Measurements from ENCODE around the gene ATP6V1G1.
"Not testable (repeated sequence)": the region's sequence is repeated elsewhere in the genome, so short reads cannot be mapped to it uniquely, and the experiment has no call there.

Gene ATP6V1G1

GRCh38 chr9:114587345-114588202, at the start of gene ATP6V1G1:
Gene ATP6V1G1, plus strand, starts transcription at chr9:114587769. Its CDS starts 70 bp downstream, at chr9:114587839.
- DNase-seq (ENCODE audit: low spot score), result peak; percentile 99

GRCh38 chr9:114538241-114538640, 49.3 kb upstream of the ATP6V1G1 start:
- DNase-seq (ENCODE audit: low spot score), result peak; percentile 9

- no peak for DNase-seq (ENCODE audit: low spot score)
These were observed 47.7 kb upstream of the ATP6V1G1 start for GRCh38 chr9:114539701-114540380.

GRCh38 chr9:114545055-114545454, 42.5 kb upstream of the ATP6V1G1 start:
- no peak for DNase-seq (ENCODE audit: low spot score)

- no peak for DNase-seq (ENCODE audit: low spot score)
These were observed 40.7 kb upstream of the ATP6V1G1 start for GRCh38 chr9:114546851-114547250.

- no peak for DNase-seq (ENCODE audit: low spot score)
These were observed 37.8 kb upstream of the ATP6V1G1 start for GRCh38 chr9:114549697-114550330.

- no peak for DNase-seq (ENCODE audit: low spot score)
These were observed 35.6 kb upstream of the ATP6V1G1 start for GRCh38 chr9:114551750-114552685.

GRCh38 chr9:114552706-114553105, 34.9 kb upstream of the ATP6V1G1 start:
- no peak for DNase-seq (ENCODE audit: low spot score)

GRCh38 chr9:114553202-114553601, 34.4 kb upstream of the ATP6V1G1 start:
- no peak for DNase-seq (ENCODE audit: low spot score)

- no peak for DNase-seq (ENCODE audit: low spot score)
These were observed 31.9 kb upstream of the ATP6V1G1 start for GRCh38 chr9:114555696-114556095.

- no peak for DNase-seq (ENCODE audit: low spot score)
These were observed 29.4 kb upstream of the ATP6V1G1 start for GRCh38 chr9:114558027-114558675.

- DNase-seq (ENCODE audit: low spot score), result no peak
These were observed 27.6 kb upstream of the ATP6V1G1 start for GRCh38 chr9:114559830-114560513.

GRCh38 chr9:114560956-114561355, 26.6 kb upstream of the ATP6V1G1 start:
- no peak for DNase-seq (ENCODE audit: low spot score)

GRCh38 chr9:114561771-114562170, 25.8 kb upstream of the ATP6V1G1 start:
- DNase-seq (ENCODE audit: low spot score), result no peak

- DNase-seq (ENCODE audit: low spot score), result no peak
These were observed 22.4 kb upstream of the ATP6V1G1 start for GRCh38 chr9:114565204-114565603.

GRCh38 chr9:114570742-114571141, 16.8 kb upstream of the ATP6V1G1 start:
- no peak for DNase-seq (ENCODE audit: low spot score)

GRCh38 chr9:114571391-114571790, 16.2 kb upstream of the ATP6V1G1 start:
- DNase-seq (ENCODE audit: low spot score), result no peak

GRCh38 chr9:114572199-114572598, 15.4 kb upstream of the ATP6V1G1 start:
- DNase-seq (ENCODE audit: low spot score), result no peak

GRCh38 chr9:114574438-114574837, 13.1 kb upstream of the ATP6V1G1 start:
- no peak for DNase-seq (ENCODE audit: low spot score)

- not testable (repeated sequence) for DNase-seq (ENCODE audit: low spot score)
These were observed 10.8 kb upstream of the ATP6V1G1 start for GRCh38 chr9:114576779-114577178.

GRCh38 chr9:114578134-114578533, 9.4 kb upstream of the ATP6V1G1 start:
- DNase-seq (ENCODE audit: low spot score), result not testable (repeated sequence)
